Liver (tissue), 9 donors: ENCODE measurements around the gene RPTOR. TPM values are rescaled to one million over a fixed set of nuclear protein-coding genes. Genes with fewer than 3 reads are reported as not detected.

Experiments
- DNase-seq: peaks from one replicate; pipeline ENCODE4 v3.0.0-alpha.2; 2017; ENCODE audit warnings: low spot score
- H3K27ac ChIP-seq, 2 donors: one replicate each; pipeline ENCODE4 v1.7.0; 2013; ENCODE audit warnings: inconsistent platforms in 2 of 2, low read length in 2 of 2, control low read depth in 1 of 2, low read depth in 1 of 2, mild to moderate bottlenecking in 1 of 2
- H3K27me3 ChIP-seq, 4 donors: one replicate each; pipeline versions ENCODE4 v1.6.1 to v1.7.0; 2013; ENCODE audit warnings: low read length in 3 of 4, inconsistent platforms in 1 of 4, mild to moderate bottlenecking in 1 of 4, moderate library complexity in 1 of 4; ENCODE audit not compliant: control insufficient read depth in 4 of 4, insufficient read depth in 4 of 4
- H3K36me3 ChIP-seq, 4 donors: one replicate each; pipeline versions ENCODE4 v1.6.1 to v1.7.0; 2013; ENCODE audit warnings: low read length in 3 of 4, mild to moderate bottlenecking in 3 of 4, low read depth in 1 of 4, moderate library complexity in 1 of 4; ENCODE audit not compliant: control insufficient read depth in 4 of 4, insufficient read depth in 3 of 4
- H3K4me1 ChIP-seq, 4 donors: one replicate each; pipeline versions ENCODE4 v1.6.1 to v1.7.0; 2013; ENCODE audit warnings: low read length in 3 of 4, mild to moderate bottlenecking in 3 of 4, moderate library complexity in 1 of 4; ENCODE audit not compliant: control insufficient read depth in 4 of 4, insufficient read depth in 4 of 4
- H3K4me3 ChIP-seq, 3 donors: one replicate each; pipeline versions ENCODE4 v1.6.1 to v1.7.0; 2013; ENCODE audit warnings: low read length in 3 of 3, control low read depth in 1 of 3, low read depth in 1 of 3, mild to moderate bottlenecking in 1 of 3
- H3K9ac ChIP-seq, 2 donors: one replicate each; pipeline ENCODE4 v1.7.0; 2013; ENCODE audit warnings: low read length in 2 of 2, mild to moderate bottlenecking in 2 of 2, moderate library complexity in 2 of 2, control low read depth in 1 of 2, low read depth in 1 of 2
- H3K9me3 ChIP-seq, 4 donors: one replicate each; pipeline versions ENCODE4 v1.6.1 to v1.7.0; 2013; ENCODE audit warnings: low read length in 3 of 4; ENCODE audit not compliant: control insufficient read depth in 4 of 4
- EGR1 ChIP-seq, 2 donors: IDR thresholded peaks; 2 replicates each; pipeline ENCODE4 v1.6.1; 2016 to 2018; ENCODE audit warnings: antibody characterized with exemption in 2 of 2, low read depth in 2 of 2
- FOXA1 ChIP-seq: IDR thresholded peaks from 2 replicates; pipeline ENCODE4 v1.6.1; 2016; ENCODE audit warnings: antibody characterized with exemption
- FOXA2 ChIP-seq: IDR thresholded peaks from 2 replicates; pipeline ENCODE4 v1.6.1; 2016; ENCODE audit warnings: antibody characterized with exemption
- GABPA ChIP-seq, 2 donors: IDR thresholded peaks in 1 of 2; conservative IDR thresholded peaks in 1 of 2; 2 replicates each; pipeline ENCODE4 v1.6.1; 2016; ENCODE audit warnings: antibody characterized with exemption in 2 of 2, mild to moderate bottlenecking in 1 of 2, moderate library complexity in 1 of 2
- HNF4A ChIP-seq, 2 donors: conservative IDR thresholded peaks; 2 replicates each; pipeline ENCODE4 v1.6.1; 2016; ENCODE audit warnings: antibody characterized with exemption in 2 of 2, mild to moderate bottlenecking in 2 of 2
- HNF4G ChIP-seq: IDR thresholded peaks from 2 replicates; pipeline ENCODE4 v1.6.1; 2016; ENCODE audit warnings: antibody characterized with exemption
- JUND ChIP-seq, 2 donors: IDR thresholded peaks; 2 replicates each; pipeline ENCODE4 v1.6.1; 2016; ENCODE audit warnings: antibody characterized with exemption in 2 of 2
- NR2F2 ChIP-seq: IDR thresholded peaks from 2 replicates; pipeline ENCODE4 v1.6.1; 2016; ENCODE audit warnings: antibody characterized with exemption
- RAD21 ChIP-seq, 2 donors: IDR thresholded peaks; 2 replicates each; pipeline ENCODE4 v1.6.1; 2016; ENCODE audit warnings: antibody characterized with exemption in 2 of 2, mild to moderate bottlenecking in 2 of 2
- RXRA ChIP-seq, 2 donors: IDR thresholded peaks; 2 replicates each; pipeline ENCODE4 v1.6.1; 2017 to 2018; ENCODE audit warnings: antibody characterized with exemption in 2 of 2, mild to moderate bottlenecking in 1 of 2
- SP1 ChIP-seq: IDR thresholded peaks from 2 replicates; pipeline ENCODE4 v1.6.1; 2018; ENCODE audit warnings: antibody characterized with exemption, mild to moderate bottlenecking
- TAF1 ChIP-seq: conservative IDR thresholded peaks from 2 replicates; pipeline ENCODE4 v1.6.1; 2016; ENCODE audit warnings: antibody characterized with exemption, mild to moderate bottlenecking
- YY1 ChIP-seq: IDR thresholded peaks from 2 replicates; pipeline ENCODE4 v1.6.1; 2016; ENCODE audit warnings: antibody characterized with exemption, mild to moderate bottlenecking
- WGBS: extraction: QIAGEN DNeasy Blood & Tissue Kit; methylation state at CpG from one replicate; pipeline ENCODE4 v1.1.7; 2013; 5-methylcytosine and 5-hydroxymethylcytosine counted together
- polyA plus RNA-seq, 2 donors: library from polyadenylated mRNA; stranded (reverse) in 1 of 2; unstranded in 1 of 2; fragments of 200-250 nt in 1 of 2; fragments of >200 nt in 1 of 2; fragmentation: Nextera tagmentation in 1 of 2; extraction: Ambion mirVana in 1 of 2; gene quantifications; one replicate each; pipeline versions ENCODE4 v1.2.1 to v1.2.3, GENCODE V29; 2013 to 2015
- total RNA-seq, 2 donors: library from RNA; depleted of rRNA; stranded (reverse); fragments of >200 nt; gene quantifications; one replicate each; pipeline ENCODE4 v1.2.3, GENCODE V29; 2014
- TF ChIP-seq, protein P1 (sequence below): IDR thresholded peaks from 2 replicates; pipeline ENCODE4 v1.6.1; 2016; ENCODE audit warnings: antibody characterized with exemption
- TF ChIP-seq, protein P2 (sequence below): IDR thresholded peaks from 2 replicates; pipeline ENCODE4 v1.6.1; 2016; ENCODE audit warnings: antibody characterized with exemption
- TF ChIP-seq, protein P3 (sequence below): IDR thresholded peaks from 2 replicates; pipeline ENCODE4 v1.6.1; 2016; ENCODE audit warnings: antibody characterized with exemption, mild to moderate bottlenecking
- TF ChIP-seq, protein P4 (sequence below): IDR thresholded peaks from 2 replicates; pipeline ENCODE4 v1.6.1; 2016; ENCODE audit warnings: antibody characterized with exemption
- TF ChIP-seq, protein P5 (sequence below): fragments of 150-350 bp; IDR thresholded peaks from 2 replicates; pipeline ENCODE4 v1.5.1; 2017; ENCODE audit warnings: improper control_type of control experiment, low read depth, low read length; ENCODE audit not compliant: missing input control
- donor health status: healthy.
- donor health status: healthy.
- donor health status: healthy.
- donor health status: healthy.
- donor health status: healthy.

RPTOR gene
- total and polyA plus RNA-seq, 4 donors: 4.8 to 25.4 (median 11.6) TPM

DNA sequence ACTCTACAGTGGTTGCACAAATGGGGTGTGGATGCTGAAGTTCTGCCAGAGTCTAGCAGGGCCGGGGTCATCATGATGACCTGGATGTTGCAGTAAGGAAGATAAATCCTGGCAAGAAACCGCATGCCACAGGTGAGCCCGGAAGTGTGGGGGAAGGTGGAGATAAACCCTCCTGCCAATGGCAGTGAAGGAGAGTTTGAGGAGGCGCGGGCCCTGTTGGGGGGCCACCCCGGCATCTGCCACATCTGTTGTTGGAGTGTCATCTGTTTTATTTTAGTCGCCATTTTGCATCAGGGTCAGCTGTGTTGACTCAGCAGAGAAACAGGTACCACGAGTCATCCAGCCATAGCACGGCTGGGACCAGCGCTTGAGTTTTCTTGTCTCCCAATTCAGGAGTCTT, 273.2 kb downstream of the RPTOR start:
- Histone ChIP-seq H3K36me3 (no peaks in the 10 kb centered on the region), H3K27ac (no peak overlapping the region), H3K9ac (no peak overlapping the region), H3K9me3 (no peaks in the 10 kb centered on the region), H3K27me3 (no peaks in the 10 kb centered on the region), H3K4me1 (no peaks in the 10 kb centered on the region), H3K4me3 (no peak overlapping the region)
- WGBS: 93% methylated on average over 10 of the region's 10 CpGs
- TF ChIP-seq, protein P1, sequence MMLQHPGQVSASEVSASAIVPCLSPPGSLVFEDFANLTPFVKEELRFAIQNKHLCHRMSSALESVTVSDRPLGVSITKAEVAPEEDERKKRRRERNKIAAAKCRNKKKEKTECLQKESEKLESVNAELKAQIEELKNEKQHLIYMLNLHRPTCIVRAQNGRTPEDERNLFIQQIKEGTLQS: no peak
- TF ChIP-seq TAF1: no peak
- no peak for TF ChIP-seq FOXA1
- TF ChIP-seq, protein P2, sequence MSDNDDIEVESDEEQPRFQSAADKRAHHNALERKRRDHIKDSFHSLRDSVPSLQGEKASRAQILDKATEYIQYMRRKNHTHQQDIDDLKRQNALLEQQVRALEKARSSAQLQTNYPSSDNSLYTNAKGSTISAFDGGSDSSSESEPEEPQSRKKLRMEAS: no peak
- no peak for TF ChIP-seq HNF4A (conservative IDR thresholded peaks at IDR 0.05)
- TF ChIP-seq FOXA2: no peak
- TF ChIP-seq YY1: no peak
- no peak for TF ChIP-seq JUND (IDR thresholded peaks at IDR 0.05)
- TF ChIP-seq EGR1 (IDR thresholded peaks at IDR 0.05; ENCODE audit: low read depth in 2 of 2): no peak
- TF ChIP-seq, protein P3, sequence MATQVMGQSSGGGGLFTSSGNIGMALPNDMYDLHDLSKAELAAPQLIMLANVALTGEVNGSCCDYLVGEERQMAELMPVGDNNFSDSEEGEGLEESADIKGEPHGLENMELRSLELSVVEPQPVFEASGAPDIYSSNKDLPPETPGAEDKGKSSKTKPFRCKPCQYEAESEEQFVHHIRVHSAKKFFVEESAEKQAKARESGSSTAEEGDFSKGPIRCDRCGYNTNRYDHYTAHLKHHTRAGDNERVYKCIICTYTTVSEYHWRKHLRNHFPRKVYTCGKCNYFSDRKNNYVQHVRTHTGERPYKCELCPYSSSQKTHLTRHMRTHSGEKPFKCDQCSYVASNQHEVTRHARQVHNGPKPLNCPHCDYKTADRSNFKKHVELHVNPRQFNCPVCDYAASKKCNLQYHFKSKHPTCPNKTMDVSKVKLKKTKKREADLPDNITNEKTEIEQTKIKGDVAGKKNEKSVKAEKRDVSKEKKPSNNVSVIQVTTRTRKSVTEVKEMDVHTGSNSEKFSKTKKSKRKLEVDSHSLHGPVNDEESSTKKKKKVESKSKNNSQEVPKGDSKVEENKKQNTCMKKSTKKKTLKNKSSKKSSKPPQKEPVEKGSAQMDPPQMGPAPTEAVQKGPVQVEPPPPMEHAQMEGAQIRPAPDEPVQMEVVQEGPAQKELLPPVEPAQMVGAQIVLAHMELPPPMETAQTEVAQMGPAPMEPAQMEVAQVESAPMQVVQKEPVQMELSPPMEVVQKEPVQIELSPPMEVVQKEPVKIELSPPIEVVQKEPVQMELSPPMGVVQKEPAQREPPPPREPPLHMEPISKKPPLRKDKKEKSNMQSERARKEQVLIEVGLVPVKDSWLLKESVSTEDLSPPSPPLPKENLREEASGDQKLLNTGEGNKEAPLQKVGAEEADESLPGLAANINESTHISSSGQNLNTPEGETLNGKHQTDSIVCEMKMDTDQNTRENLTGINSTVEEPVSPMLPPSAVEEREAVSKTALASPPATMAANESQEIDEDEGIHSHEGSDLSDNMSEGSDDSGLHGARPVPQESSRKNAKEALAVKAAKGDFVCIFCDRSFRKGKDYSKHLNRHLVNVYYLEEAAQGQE: no peak
- TF ChIP-seq, protein P4, sequence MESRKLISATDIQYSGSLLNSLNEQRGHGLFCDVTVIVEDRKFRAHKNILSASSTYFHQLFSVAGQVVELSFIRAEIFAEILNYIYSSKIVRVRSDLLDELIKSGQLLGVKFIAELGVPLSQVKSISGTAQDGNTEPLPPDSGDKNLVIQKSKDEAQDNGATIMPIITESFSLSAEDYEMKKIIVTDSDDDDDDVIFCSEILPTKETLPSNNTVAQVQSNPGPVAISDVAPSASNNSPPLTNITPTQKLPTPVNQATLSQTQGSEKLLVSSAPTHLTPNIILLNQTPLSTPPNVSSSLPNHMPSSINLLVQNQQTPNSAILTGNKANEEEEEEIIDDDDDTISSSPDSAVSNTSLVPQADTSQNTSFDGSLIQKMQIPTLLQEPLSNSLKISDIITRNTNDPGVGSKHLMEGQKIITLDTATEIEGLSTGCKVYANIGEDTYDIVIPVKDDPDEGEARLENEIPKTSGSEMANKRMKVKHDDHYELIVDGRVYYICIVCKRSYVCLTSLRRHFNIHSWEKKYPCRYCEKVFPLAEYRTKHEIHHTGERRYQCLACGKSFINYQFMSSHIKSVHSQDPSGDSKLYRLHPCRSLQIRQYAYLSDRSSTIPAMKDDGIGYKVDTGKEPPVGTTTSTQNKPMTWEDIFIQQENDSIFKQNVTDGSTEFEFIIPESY: no peak
- TF ChIP-seq HNF4G: no peak
- TF ChIP-seq, protein P5, sequence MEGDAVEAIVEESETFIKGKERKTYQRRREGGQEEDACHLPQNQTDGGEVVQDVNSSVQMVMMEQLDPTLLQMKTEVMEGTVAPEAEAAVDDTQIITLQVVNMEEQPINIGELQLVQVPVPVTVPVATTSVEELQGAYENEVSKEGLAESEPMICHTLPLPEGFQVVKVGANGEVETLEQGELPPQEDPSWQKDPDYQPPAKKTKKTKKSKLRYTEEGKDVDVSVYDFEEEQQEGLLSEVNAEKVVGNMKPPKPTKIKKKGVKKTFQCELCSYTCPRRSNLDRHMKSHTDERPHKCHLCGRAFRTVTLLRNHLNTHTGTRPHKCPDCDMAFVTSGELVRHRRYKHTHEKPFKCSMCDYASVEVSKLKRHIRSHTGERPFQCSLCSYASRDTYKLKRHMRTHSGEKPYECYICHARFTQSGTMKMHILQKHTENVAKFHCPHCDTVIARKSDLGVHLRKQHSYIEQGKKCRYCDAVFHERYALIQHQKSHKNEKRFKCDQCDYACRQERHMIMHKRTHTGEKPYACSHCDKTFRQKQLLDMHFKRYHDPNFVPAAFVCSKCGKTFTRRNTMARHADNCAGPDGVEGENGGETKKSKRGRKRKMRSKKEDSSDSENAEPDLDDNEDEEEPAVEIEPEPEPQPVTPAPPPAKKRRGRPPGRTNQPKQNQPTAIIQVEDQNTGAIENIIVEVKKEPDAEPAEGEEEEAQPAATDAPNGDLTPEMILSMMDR: no peak
- DNase-seq: no peak

DNA sequence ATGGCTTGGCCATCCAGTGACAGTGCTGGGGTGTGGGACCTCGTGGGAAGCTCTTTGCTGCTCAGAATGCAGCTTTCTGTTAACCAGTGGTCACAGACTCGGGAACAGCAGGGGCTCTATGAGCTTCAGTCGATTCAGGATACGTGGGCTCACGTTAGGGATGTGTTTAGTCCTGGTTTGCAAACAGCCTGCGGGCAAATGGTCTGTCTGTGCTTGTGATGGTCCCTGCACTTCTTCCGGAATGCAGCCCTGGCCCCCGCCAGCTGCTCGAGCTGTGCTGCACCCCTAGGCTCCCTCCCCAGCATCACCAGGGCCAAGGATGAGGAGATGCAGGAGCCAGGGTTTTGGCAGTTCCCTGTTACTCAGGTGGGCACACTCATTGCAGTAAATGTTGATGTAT, 274.2 kb downstream of the RPTOR start:
- no peak overlapping the region for H3K27ac ChIP-seq
- H3K9me3 ChIP-seq: no peaks in the 10 kb centered on the region
- no peaks in the 10 kb centered on the region for H3K4me1 ChIP-seq
- no peak overlapping the region for H3K9ac ChIP-seq
- H3K4me3 ChIP-seq: no peak overlapping the region
- H3K27me3 ChIP-seq: no peaks in the 10 kb centered on the region
- no peak for DNase-seq
- TF ChIP-seq TAF1 (no peak), RXRA (IDR thresholded peaks at IDR 0.05) (no peak), HNF4A (conservative IDR thresholded peaks at IDR 0.05) (no peak), FOXA1 (no peak), EGR1 (IDR thresholded peaks at IDR 0.05; ENCODE audit: low read depth in 2 of 2) (no peak), JUND (IDR thresholded peaks at IDR 0.05) (no peak), SP1 (no peak), HNF4G (no peak), GABPA (IDR thresholded peaks at IDR 0.05 in 1 of 2, conservative IDR thresholded peaks at IDR 0.05 in 1 of 2) (no peak), NR2F2 (no peak), RAD21 (IDR thresholded peaks at IDR 0.05) (no peak)
- TF ChIP-seq, protein P3: no peak
- TF ChIP-seq, protein P5: no peak
- peaks cover 0 to 2% (median 0%) of the 10 kb centered on the region in 4 donors for H3K36me3 ChIP-seq
- 94% methylated on average over 9 of the region's 9 CpGs for WGBS
